H9 (cell line): ENCODE data around the gene AMD1. TPM values are rescaled to one million over a fixed set of nuclear protein-coding genes. Genes with fewer than 3 reads are reported as not detected.

ENCODE experiments used
- DNase-seq: peaks from one replicate; pipeline ENCODE4 v3.0.0-alpha.2; 2017
- H2AFZ ChIP-seq: one replicate; pipeline ENCODE4 v1.6.1; 2013; ENCODE audit warnings: mild to moderate bottlenecking, low read length, control low read depth, moderate library complexity
- H2AK5ac ChIP-seq: 2 replicates; pipeline ENCODE4 v1.6.1; 2013; ENCODE audit warnings: low read length, control low read depth, mixed read lengths; ENCODE audit not compliant: insufficient read length
- H2BK120ac ChIP-seq: one replicate; pipeline ENCODE4 v1.6.1; 2013; ENCODE audit warnings: low read depth, mild to moderate bottlenecking, low read length, control low read depth, inconsistent platforms; ENCODE audit not compliant: poor library complexity, severe bottlenecking
- H2BK12ac ChIP-seq: 2 replicates; pipeline ENCODE4 v1.6.1; 2013; ENCODE audit warnings: low read length, control low read depth, mixed read lengths, low read depth; ENCODE audit not compliant: insufficient read length
- H2BK15ac ChIP-seq: 2 replicates; pipeline ENCODE4 v1.6.1; 2013; ENCODE audit warnings: low read depth, low read length, control low read depth
- H2BK20ac ChIP-seq: one replicate; pipeline ENCODE4 v1.6.1; 2013; ENCODE audit warnings: low read depth, mild to moderate bottlenecking, low read length, control low read depth, inconsistent platforms; ENCODE audit not compliant: poor library complexity, severe bottlenecking
- H2BK5ac ChIP-seq: 2 replicates; pipeline ENCODE4 v1.6.1; 2013; ENCODE audit warnings: low read length, control low read depth, mixed read lengths; ENCODE audit not compliant: insufficient read length
- H3K14ac ChIP-seq: 2 replicates; pipeline ENCODE4 v1.6.1; 2013; ENCODE audit warnings: low read length, control low read depth; ENCODE audit not compliant: insufficient read depth
- H3K18ac ChIP-seq: 2 replicates; pipeline ENCODE4 v1.6.1; 2013; ENCODE audit warnings: low read depth, mild to moderate bottlenecking, mixed read lengths, low read length, control low read depth; ENCODE audit not compliant: insufficient read length
- H3K23ac ChIP-seq: 2 replicates; pipeline ENCODE4 v1.6.1; 2013; ENCODE audit warnings: low read length, control low read depth, mixed read lengths, low read depth; ENCODE audit not compliant: insufficient read length
- H3K23me2 ChIP-seq: 2 replicates; pipeline ENCODE4 v1.6.1; 2013; ENCODE audit warnings: low read depth, mild to moderate bottlenecking, mixed read lengths, low read length, control low read depth; ENCODE audit not compliant: insufficient read length, poor library complexity, severe bottlenecking
- H3K27ac ChIP-seq: 2 replicates; pipeline ENCODE4 v1.5.1; 2013; ENCODE audit warnings: low read length, control low read depth, mixed read lengths, low read depth; ENCODE audit not compliant: insufficient read length
- H3K27me3 ChIP-seq: 2 replicates; pipeline ENCODE4 v1.6.1; 2013; ENCODE audit warnings: low read length, control low read depth, inconsistent platforms; ENCODE audit not compliant: insufficient read depth
- H3K4ac ChIP-seq: 2 replicates; pipeline ENCODE4 v1.6.1; 2013; ENCODE audit warnings: low read depth, mild to moderate bottlenecking, control low read depth, inconsistent platforms, low read length, moderate library complexity
- H3K4me1 ChIP-seq: 2 replicates; pipeline ENCODE4 v1.6.1; 2013; ENCODE audit warnings: low read length, control low read depth, inconsistent platforms; ENCODE audit not compliant: insufficient read depth
- H3K4me2 ChIP-seq: 2 replicates; pipeline ENCODE4 v1.6.1; 2013; ENCODE audit warnings: low read length, control low read depth, mixed read lengths; ENCODE audit not compliant: insufficient read length, insufficient read depth
- H3K56ac ChIP-seq: 2 replicates; pipeline ENCODE4 v1.6.1; 2013; ENCODE audit warnings: low read depth, mild to moderate bottlenecking, mixed read lengths, low read length, control low read depth; ENCODE audit not compliant: insufficient read length
- H3K79me1 ChIP-seq: 2 replicates; pipeline ENCODE4 v1.6.1; 2013; ENCODE audit warnings: low read depth, mild to moderate bottlenecking, moderate library complexity, low read length, control low read depth, inconsistent platforms; ENCODE audit not compliant: insufficient read depth, poor library complexity, severe bottlenecking
- H3K79me2 ChIP-seq: 2 replicates; pipeline ENCODE4 v1.6.1; 2013; ENCODE audit warnings: low read length, control low read depth, inconsistent platforms; ENCODE audit not compliant: insufficient read depth
- H3K9ac ChIP-seq: 2 replicates; pipeline ENCODE4 v1.6.1; 2013; ENCODE audit warnings: low read length, control low read depth, mixed read lengths; ENCODE audit not compliant: insufficient read length; ENCODE audit errors: extremely low read depth
- H3K9me3 ChIP-seq: one replicate; pipeline ENCODE4 v1.6.1; 2013; ENCODE audit warnings: low read depth, low read length, inconsistent platforms; ENCODE audit not compliant: control insufficient read depth
- H3T11ph ChIP-seq: one replicate; pipeline ENCODE4 v1.6.1; 2013; ENCODE audit warnings: mild to moderate bottlenecking, low read length, control low read depth, inconsistent platforms
- H4K20me1 ChIP-seq: one replicate; pipeline ENCODE4 v1.6.1; 2013; ENCODE audit not compliant: control insufficient read depth, insufficient read length, insufficient read depth
- H4K5ac ChIP-seq: 2 replicates; pipeline ENCODE4 v1.6.1; 2013; ENCODE audit warnings: low read depth, mild to moderate bottlenecking, mixed read lengths, low read length, control low read depth; ENCODE audit not compliant: insufficient read length
- H4K8ac ChIP-seq: replicated peaks from 2 replicates; pipeline ENCODE4 v1.6.1; 2013; ENCODE audit warnings: low read length, control low read depth, mixed read lengths, low read depth; ENCODE audit not compliant: insufficient read length
- H4K91ac ChIP-seq: 2 replicates; pipeline ENCODE4 v1.6.1; 2013; ENCODE audit warnings: low read depth, mild to moderate bottlenecking, moderate library complexity, mixed read lengths, low read length, control low read depth; ENCODE audit not compliant: insufficient read length
- H3K27ac Mint-ChIP-seq, 3 experiments: 2 replicates in 2 of 3; 3 replicates in 1 of 3; pipeline ENCODE4 v1.8.0; 2020 to 2021; ENCODE audit warnings: mixed read lengths in 3 of 3, mild to moderate bottlenecking in 1 of 3, moderate library complexity in 1 of 3
- H3K27me3 Mint-ChIP-seq: 2 replicates; pipeline ENCODE4 v1.8.0; 2021; ENCODE audit warnings: low read depth, mild to moderate bottlenecking, moderate library complexity, mixed read lengths
- H3K36me3 Mint-ChIP-seq, 3 experiments: 2 replicates in 2 of 3; 3 replicates in 1 of 3; pipeline ENCODE4 v1.8.0; 2020 to 2021; ENCODE audit warnings: low read depth in 3 of 3, mixed read lengths in 3 of 3; ENCODE audit not compliant: insufficient read depth in 1 of 3
- H3K4me1 Mint-ChIP-seq, 2 experiments: 2 replicates each; pipeline ENCODE4 v1.8.0; 2020; ENCODE audit warnings: mixed read lengths in 2 of 2
- H3K4me3 Mint-ChIP-seq, 2 experiments: 2 replicates in 1 of 2; 3 replicates in 1 of 2; pipeline ENCODE4 v1.8.0; 2020 to 2021; ENCODE audit warnings: mild to moderate bottlenecking in 2 of 2, mixed read lengths in 2 of 2, moderate library complexity in 1 of 2
- H3K9me3 Mint-ChIP-seq, 2 experiments: 2 replicates in 1 of 2; 3 replicates in 1 of 2; pipeline ENCODE4 v1.8.0; 2020; ENCODE audit warnings: mild to moderate bottlenecking in 2 of 2, mixed read lengths in 2 of 2, moderate library complexity in 1 of 2
- CTCF ChIP-seq: fragments of 200-600 bp; sonication (generic); conservative IDR thresholded peaks from 3 replicates; pipeline ENCODE4 v1.8.0; 2021; ENCODE audit warnings: antibody characterized with exemption, mild to moderate bottlenecking
- WGBS: extraction: QIAGEN DNeasy Blood & Tissue Kit; methylation state at CpG from one replicate; pipeline ENCODE4 v1.1.7; 2013; ENCODE audit warnings: missing lambda C conversion rate, low lambda C conversion rate, mixed read lengths; ENCODE audit not compliant: insufficient read length; ENCODE audit errors: extremely low coverage; 5-methylcytosine and 5-hydroxymethylcytosine counted together
- total RNA-seq: library from RNA; stranded (reverse); gene quantifications from 2 replicates; pipeline ENCODE4 v1.2.1, GENCODE V29; 2021

AMD1 gene
- total RNA-seq, 1 experiment from 2014 or later: 162 TPM

- H3K79me2 ChIP-seq: peaks cover 54% of the 10 kb centered on the region
- peak overlapping the region; percentile 94 for H3K14ac ChIP-seq
- H3K23me2 ChIP-seq: peaks cover 4% of the 10 kb centered on the region
- no peak overlapping the region for H2BK12ac ChIP-seq
- Mint-ChIP-seq H3K27ac (peak overlapping the region; percentile 89 to 99 (median 98)), H3K4me1 (peaks cover 33 to 38% of the 10 kb centered on the region in 2 experiments), H3K36me3 (peaks cover 0 to 15% (median 8%) of the 10 kb centered on the region in 3 experiments; a peak in 6 of 7 replicates), H3K4me3 (peak overlapping the region; percentile 97 to 98), H3K27me3 (peaks cover 3% of the 10 kb centered on the region; the same call in 1 of the 2 replicates), H3K9me3 (peaks cover 2 to 8% of the 10 kb centered on the region in 2 experiments; a peak in 4 of 5 replicates)
- no peak overlapping the region for H2BK5ac ChIP-seq
- peak overlapping the region; percentile 92 for H3K4me2 ChIP-seq
- TF ChIP-seq CTCF: no peak
- no peak overlapping the region for H2BK120ac ChIP-seq
- H3K9me3 ChIP-seq: no peaks in the 10 kb centered on the region
- H3K56ac ChIP-seq: no peak overlapping the region
- no peak overlapping the region for H2BK15ac ChIP-seq
- no peaks in the 10 kb centered on the region for H4K20me1 ChIP-seq
- WGBS: no CpG with 5 or more reads among the region's 60 CpGs
- no peak overlapping the region for H2BK20ac ChIP-seq
- no peaks in the 10 kb centered on the region for H3K4me1 ChIP-seq
- peak overlapping the region; percentile 98 for H3K9ac ChIP-seq
- no peak overlapping the region for H4K5ac ChIP-seq
- H3K79me1 ChIP-seq: no peaks in the 10 kb centered on the region
- H3K23ac ChIP-seq: no peak overlapping the region
- DNase-seq: no peak
- H4K91ac ChIP-seq: no peak overlapping the region
- H3K18ac ChIP-seq: peak overlapping the region; percentile 80
- H3T11ph ChIP-seq: no peak overlapping the region
- H3K4ac ChIP-seq: no peak overlapping the region; the same call in 1 of the 2 replicates
- H2AK5ac ChIP-seq: no peak overlapping the region
- no peak overlapping the region for H3K27ac ChIP-seq
- H2AFZ ChIP-seq: no peak overlapping the region
- H3K27me3 ChIP-seq: no peaks in the 10 kb centered on the region
- no peak overlapping the region for H4K8ac ChIP-seq
Measured at GRCh38 chr6:110874880-110875547, 429 bp downstream of the AMD1 start.
